ENCODE measurements around the gene CMTM5.

DNA sequence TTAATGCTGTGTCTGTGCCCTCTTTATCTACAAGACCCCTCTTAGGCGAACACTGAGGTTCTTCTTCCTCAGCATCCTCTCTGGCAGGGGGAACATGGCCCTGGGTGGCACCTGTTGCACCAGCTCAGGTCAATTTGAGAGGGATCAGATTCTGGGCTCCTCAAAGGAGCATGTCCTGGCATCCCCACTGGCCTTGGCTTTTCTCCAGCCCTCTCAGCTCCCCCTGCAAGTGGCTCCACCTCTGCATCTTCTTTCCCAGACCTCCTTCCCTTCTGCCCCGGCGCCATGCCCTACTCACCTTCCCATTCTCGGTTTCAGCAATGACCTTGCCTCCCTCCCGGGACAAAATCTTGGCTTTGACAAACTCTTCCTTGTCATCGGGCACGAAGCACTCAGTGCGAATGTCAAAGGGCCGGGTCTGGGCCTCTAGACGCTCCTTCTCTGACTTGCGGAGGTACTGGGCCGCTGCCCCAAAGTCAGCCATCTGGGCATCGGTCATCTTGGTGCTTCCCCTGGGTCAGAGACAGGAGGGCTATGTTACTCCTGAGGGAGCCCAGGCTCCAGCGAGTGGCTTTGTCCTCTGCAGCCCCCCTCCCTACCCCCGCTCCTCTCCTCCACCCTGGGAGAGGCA lies 30.0 kb downstream of the CMTM5 start:
- no peak for TF ChIP-seq POLR2A (IDR thresholded peaks at IDR 0.05)
- TF ChIP-seq, protein P1, sequence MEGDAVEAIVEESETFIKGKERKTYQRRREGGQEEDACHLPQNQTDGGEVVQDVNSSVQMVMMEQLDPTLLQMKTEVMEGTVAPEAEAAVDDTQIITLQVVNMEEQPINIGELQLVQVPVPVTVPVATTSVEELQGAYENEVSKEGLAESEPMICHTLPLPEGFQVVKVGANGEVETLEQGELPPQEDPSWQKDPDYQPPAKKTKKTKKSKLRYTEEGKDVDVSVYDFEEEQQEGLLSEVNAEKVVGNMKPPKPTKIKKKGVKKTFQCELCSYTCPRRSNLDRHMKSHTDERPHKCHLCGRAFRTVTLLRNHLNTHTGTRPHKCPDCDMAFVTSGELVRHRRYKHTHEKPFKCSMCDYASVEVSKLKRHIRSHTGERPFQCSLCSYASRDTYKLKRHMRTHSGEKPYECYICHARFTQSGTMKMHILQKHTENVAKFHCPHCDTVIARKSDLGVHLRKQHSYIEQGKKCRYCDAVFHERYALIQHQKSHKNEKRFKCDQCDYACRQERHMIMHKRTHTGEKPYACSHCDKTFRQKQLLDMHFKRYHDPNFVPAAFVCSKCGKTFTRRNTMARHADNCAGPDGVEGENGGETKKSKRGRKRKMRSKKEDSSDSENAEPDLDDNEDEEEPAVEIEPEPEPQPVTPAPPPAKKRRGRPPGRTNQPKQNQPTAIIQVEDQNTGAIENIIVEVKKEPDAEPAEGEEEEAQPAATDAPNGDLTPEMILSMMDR (IDR thresholded peaks at IDR 0.05): no peak

All from transverse colon (tissue), 3 donors.